ENCODE data around the gene C1orf35.

Gene C1orf35

DNA sequence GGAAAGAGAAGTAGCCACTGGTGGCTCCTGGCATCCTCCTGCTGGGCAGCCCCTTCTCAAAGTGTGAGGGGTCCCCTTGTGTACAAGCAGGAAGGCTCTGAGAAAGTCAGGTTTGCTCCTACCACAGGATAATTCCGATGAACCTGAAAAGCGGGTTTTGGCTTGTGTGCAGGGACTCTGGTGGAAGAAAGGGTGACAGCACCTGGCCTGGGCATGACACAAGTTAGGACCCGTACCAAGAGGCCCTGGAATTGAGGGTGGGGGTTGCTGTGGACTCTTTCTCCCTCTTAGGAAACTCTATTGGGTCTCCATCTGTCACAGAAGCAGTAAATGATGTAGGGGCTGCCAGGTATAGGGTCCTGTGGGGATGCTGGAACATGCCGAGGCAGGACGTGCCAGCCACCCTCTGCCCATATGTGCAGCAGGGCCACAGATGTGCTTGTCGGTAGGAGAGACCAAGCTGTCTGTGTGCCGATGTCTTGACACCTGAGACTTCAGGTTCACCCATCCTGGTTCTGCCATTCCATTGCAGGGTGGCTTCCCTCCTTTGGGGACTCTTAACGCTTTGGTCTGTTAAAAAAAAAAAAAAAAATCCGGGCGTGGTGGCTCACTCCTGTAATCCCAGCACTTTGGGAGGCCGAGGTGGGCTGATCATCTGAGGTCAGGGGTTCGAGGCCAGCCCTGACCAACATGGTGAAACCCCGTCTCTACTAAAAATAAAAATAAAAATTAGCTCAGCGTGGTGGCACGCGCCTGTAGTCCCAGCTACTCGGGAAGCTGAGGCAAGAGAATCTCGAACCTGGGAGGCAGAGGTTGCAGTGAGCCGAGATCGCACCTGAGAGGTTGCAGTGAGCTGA is 9.8 kb downstream of the C1orf35 start:
- DNase-seq = no peak

DNA sequence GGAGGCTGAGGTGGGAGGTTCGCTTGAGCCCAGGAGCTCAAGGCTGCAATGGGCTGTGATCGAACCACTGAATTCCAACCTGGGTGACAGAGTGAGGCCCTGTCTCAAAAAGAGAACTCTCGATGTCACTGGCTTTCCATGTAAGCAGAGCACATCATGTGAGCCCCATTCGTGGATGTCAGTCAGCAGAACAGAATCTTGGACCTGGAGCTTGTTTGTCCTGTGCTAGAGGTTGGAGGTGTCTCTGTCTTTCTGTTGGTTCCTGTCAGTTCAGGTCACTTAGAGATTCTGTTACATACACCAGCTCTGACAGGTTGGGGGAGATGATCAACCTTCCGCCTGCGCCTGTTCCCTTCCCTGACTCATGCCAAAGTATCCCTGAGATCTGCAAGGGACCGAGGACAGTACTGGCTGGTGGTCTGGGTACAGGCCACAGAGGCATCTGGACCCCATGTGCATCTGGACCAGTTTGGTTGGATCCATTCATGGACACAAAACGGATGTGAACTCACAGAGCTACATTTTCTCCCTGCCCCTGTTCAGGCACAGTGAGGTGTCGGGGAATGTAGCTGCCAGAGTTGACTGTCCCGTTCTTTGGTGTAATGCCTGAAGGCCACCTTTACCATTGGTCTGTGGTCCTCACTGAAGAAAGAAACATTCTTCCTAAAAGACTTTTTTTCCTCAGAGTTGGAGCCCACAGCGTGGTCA is 10.6 kb downstream of the C1orf35 start:
- DNase-seq = no peak

DNA sequence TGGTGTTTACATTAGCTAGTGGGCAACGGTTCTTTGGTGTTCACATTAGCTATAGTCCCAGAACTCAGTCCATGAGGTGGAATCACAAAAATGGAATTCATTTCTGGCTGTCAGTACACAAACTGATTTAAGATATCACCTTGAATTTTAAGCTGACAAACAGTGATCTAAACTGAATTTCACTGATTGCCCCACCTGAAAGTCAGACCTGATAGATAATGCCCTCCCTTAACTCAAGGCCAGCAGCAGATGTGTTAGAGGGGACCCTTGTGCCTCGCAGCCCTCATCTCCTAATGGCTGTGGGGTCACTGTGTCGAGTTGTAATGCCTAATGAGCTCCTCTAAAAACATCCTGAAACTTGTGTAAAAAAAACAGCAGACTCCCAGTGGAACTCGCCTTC is 12.0 kb downstream of the C1orf35 start:
- no peak for DNase-seq

DNA sequence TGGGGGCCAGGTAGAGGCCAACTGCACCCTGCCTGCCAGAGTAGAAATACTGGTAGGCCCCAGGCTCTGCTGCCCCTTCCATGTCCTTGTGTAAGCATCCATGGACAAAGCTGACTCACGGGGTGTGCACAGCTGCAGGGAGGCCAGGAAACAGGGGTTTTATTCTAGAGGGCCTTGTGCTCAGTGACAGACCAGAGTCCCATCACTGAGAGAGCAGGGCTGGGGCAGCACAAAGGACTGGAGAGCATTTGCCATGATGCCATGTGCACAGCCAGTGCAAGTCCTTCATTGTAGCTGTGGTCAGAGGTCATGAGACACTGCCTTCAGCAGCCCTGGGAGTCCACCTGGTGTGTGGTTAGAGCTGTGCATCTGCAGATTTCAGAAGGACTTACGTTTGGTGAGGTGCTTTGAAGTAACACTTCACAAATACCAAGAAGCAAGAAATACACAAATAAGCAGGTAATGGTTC is 12.5 kb downstream of the C1orf35 start:
- no peak for DNase-seq

DNA sequence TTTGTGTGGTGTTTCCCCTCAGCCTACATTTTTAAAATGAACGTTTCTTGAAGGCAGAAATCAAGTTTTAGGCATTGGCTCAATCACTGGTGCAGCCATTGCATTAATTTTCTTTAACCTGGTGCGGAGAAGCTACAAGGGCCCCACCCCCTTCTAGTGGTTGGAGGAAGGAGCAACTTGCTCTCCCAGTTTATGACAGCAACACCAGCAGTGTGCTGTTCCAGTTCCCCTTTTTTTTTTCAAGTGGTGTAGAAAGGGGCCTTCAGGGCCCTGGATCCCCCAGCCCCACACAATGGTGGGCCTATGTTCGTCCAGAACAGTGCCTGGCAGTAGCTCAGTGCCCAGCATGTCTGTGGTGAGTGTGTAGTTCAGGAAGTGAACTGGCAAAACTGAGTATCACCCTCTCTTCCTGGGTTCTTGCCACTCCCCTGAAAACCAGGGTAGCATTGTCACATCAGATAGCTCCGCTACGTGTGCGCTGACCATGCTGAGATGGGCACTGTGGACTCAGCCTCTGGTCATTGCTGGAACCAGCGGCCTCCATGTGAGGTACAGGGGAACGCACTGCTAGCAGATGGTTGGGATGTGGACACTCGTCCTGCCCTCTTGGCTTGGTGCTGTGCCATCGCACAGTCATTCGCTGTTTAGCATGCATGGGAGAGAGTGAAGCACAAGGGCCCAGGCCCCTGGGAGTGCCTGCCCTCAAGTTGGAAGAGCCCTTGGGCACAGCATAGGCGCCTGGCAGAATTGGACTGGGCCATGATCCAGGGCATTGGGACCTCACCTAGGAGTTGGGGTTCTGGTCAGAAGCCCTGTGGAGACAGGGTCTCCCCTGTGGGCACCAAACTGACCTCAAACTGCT is 13.4 kb downstream of the C1orf35 start:
- no peak for DNase-seq

DNA sequence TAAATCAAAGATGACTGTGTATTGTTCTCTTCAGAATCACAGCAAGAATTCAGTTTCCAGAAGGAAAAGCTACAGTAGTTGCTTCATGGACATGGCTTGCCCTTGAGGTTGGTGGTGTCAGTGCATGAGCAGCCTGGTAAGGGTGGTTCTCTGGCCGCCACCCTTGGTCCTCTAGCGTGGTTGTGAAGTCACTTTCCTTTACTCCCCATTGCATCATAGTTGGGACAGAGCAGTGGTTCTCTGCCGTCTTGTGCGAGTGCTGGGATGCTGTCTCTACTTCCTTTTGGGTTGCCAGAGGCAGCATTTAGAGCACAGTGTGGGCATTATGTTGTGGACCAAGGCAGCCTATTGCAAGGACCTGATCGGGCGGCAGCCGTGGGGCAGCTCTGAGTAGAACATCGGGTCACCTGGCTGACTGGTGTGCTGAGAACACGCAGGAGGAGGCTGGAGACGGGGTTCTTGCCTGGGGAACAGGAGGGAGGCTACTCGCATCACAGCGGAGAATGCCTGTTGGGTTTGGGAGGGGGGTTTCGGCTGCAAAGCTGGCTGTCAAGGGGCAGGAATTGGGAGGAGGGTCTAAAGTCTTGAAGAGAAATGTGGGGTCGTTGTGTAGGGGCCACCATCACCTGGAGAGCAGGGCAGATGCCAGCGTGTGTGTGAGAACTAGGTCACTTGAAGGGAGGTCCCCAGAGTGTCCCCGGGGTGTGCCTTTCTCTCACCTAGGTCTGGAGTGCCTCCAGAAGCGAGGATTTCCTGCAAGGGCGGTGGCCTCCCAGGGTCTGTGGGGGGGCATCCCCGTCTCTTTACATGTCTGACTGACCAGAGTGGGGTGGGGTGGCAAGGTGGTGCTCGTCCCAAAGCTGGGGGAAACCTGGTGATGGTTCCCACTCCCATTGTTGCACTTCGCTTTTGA is 14.3 kb downstream of the C1orf35 start:
- no peak for DNase-seq

DNA sequence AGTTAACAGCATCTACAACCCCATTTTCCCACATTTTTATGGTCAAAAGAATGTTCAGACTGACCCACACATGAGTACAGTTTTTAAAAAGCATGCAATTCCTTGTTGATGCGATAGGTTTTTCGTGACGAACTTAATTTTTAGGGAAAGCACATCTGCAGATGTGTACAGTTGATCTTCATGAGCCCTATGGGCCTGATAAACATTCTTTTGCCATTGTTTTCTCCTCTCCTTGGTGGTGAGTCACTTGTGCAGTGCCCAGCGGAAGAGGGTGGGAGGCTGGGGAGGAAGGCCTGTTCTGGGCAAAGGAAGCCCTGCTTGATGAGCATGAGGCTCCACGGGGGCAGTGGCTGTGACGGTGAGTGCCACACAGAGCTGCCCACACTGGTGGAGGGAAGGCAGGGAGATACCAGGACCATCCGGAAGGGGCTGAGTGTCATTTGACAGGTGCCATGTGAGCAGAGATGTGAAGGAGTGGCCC is 15.3 kb downstream of the C1orf35 start:
- DNase-seq = no peak

DNA sequence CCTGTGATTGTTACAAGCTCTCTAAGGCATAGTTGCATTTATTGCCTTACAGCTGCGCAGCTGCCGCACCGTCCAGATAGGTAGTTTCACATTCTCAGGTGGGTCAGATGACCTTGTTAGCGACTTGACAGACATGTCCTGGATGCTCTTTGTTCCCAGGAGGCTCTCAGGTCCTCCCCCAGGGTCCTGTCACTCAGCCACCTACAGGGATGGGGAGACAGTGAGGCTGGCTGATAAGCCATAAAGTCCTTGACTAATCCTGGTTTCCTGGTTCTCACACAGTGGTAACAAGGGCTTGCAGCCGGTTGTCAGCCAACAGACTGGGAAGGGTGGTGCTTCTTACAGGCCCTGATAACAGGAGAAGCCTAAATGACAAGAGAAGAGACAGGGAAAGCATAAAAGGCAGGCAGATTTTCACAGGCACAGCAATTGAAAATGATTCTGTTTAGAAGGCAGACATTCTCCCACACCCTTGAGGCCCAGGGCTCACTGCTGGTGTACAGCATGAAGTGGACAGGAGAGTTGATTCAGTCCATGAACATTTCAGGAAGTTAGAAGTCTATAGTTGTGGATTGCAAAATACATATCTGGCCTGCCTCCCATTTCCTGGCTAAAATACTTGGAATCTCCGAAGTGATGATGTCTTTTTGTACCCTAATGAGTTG is 17.7 kb downstream of the C1orf35 start:
- no peak for DNase-seq

DNA sequence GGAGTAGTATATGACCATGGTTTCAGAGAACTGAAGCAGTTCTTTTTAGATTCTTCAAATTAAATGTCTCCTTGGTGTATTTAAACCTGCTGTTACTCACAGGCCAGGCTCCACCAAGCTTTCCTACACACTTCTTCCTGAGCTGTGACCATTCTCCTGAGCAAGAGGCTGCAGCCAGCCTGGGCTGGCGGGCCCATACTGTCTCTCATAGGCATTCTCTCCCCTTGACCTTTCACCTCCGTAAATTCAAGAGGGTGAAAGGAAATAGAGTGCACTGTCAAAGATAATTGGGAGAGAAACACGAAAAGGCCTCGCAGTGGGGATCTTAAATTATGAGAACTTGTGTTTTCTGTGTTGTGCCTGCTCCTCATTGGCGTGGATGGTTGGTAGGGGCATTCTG is 18.3 kb downstream of the C1orf35 start:
- no peak for DNase-seq

DNA sequence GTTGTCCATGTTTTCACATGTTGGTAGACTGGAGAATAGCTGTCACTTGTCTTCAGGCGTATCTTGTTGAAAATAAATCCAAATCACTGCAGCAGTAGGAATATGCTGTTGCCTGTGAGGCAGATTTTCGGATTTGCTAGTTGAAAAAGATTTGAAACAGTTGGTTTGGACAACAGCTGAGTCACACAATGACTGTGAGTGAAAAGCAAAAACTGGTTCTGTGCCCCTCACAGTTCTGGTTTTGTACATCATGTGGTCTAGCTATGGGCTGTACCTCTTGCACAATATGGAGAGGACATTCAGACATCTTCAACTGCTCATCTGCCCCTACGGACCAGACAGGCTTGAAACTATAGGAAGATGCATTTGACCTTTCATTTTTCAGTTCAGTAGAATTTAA is 18.8 kb downstream of the C1orf35 start:
- DNase-seq = no peak

DNA sequence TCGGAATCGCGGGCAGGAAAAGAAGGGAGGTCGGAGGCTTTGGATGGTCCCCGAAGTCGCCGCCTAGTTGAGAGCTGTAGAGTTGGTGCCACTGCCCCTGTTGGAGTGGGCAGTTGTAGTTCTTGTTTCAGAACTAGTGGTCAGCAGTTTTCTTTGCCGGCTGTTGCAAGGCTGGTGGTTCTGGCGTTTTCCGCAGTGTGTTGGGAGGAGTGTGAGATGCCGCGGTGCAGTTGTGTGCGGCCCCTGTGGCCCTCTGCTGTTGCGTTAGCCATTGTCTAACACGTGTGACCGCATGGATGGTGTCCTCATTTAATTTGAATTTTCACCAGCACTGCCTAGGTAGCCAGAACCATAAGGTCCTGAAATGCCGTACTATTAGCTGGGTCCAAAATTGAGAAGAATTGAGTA is 19.2 kb downstream of the C1orf35 start:
- no peak for DNase-seq

DNA sequence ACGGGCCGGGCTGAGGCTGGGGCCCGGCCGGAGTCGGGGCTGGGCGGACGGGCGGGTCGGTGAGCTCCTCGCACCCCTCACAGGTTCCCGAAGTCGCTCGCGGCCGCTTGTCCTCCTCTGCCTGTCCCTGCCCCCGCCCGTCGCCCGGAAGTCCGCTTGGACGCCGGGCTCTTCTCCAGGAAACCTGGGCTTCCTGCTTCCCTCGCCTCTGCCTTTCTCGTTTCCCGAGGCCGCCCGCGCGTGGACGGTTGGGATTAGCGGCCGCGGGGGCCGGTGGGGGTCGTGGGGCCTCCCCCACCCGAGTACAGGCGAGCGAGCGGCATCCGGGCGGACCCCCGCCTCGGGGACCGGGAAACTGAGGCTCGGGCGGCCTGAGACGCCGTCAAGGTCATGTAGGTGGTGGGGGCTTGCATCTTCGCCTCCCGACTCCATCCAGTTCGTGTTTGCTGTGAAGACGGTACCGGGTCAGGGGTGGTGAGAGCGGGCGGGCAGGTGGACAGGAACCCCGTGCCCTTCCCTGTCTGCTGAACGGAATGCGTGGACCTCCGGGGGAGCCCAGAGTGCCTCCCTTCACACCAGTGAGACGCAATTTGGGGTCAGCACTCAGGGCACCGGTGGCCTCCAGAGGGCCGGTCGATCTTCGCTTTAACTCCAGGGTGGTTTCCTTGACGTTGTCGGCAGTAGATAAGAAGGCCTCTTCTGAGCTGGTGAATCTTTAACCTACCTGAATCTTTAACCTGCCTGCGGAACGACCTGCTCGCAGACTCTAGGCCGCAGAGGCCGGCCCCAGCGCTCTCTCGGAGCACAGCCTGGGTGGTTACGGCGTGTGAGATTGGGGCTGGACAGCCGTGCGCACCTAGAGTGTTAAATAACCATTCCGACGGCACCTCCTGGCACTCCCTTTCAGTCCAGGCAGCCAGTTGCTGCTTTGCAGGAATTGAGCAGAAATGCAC is 19.9 kb downstream of the C1orf35 start:
- peak; percentile 54 for DNase-seq

DNA sequence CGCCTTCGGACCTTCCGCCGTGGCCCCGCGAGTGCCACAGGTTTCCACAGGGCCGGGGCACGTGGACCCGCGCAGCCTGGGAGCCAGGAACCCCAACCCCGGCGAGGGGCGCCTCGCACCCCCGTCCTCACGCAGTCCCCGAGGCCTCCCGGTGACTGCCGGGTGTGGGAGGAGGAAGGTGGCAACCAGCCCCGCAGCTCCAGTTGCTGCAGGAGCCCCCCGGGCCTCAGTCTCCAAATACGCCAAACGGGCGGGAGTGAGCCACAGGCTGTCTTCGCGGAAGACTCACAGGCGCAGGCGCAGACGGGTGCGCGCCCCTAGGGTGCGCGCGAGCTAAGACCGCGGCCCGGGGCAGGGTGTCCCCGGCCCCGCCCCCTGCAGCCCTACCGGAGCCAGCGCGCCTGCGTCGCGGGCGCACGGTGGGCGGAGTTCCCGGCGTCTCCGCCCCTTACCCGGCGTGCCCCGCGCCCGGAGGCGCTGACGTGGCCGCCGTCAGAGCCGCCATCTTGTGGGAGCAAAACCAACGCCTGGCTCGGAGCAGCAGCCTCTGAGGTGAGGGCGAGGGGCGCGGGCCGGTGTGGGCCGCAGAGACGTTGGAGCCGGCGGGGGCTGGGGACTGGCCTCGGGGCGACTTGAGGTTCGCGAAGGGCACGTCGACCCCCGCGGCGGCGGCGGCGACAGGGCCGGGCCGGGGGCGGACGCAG is 20.8 kb downstream of the C1orf35 start, which contains the start of gene ARF1:
Gene ARF1 (plus strand): TSS at position 495 of the 704 bp plus-strand sequence. CDS start 14,407 bp downstream, outside the sequence.
- DNase-seq = peak; percentile 95

DNA sequence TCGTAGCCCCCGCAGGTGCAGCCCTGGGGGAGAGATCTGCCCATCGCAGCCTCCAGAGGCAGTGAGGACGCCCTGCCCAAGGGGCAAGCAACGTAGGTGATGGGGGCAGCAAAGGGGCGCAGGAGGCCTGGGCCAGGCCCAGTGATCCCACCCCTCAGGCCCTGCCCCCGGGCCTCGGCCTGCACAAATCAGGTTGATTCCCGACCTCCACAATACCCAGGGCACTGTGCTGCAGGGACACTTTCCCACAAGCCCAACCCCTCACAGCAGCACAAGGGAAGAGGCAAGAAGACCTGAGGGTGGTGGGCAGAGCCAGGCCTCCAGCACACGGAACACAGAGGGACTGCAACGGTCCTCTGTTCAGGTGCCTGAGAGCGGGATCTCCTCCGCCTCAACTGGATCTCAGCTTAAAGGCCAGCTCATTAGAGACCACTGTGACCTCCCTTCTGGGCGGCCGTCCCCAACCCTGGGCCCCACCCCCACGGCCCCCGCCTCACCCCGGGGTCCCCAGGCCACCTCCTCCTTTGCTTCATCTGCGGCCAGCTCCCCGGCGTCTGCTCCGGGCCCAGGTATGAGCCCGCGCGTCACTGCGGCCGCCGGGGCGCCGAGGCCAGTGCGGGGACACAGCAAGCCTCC is 21.4 kb downstream of the C1orf35 start:
- peak; percentile 49 for DNase-seq

DNA sequence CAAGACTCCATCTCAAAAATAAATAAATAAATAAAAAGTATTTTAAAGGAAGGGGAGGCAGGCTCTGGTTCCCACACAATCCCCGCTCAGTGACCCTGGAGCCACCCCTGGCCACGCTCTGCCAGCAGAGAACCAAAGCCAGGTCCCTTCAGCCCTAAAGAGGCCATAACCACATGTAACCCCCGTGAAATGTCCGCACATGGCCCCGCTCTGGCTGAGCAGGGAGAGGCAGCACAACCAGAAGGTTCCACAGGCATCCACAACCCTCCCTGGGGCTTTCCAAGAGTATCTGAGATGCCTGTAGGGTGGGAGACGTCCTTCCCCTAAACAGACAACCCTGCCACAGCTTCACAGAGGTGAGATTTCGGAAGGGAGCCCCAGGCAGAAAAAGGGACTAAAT is 22.0 kb downstream of the C1orf35 start:
- no peak for DNase-seq

DNA sequence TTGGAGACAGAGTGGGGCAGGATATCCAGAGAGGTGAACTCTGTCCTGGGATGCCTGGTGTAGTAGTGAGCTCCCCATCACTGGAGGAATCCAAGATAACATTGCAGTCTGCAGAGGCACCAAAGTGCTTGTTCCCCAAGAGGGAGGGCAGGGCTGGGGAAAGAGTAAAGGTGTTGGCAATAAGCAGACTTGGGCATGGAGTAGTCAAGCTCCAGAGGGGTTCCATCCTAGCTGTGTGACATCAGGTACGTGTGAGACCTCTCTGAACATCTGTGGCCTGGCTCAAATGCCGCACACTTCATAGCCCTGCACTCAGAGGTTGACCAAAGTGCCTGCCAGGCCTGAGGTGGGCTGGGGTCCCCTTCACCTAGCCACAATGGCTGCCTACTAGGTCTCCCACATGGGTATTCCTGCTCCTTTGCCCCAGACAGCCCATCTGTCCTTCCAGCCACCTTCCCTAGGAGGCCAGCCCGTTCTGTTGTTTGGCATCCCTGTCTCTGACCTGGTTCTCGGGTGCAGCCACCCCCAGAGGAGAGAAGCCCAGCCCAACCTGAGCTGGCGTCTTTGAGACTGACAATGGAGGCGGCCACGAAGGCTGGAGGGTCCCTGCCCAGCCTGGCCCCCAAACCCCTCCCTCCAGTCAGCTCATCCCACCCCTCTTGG is 23.4 kb downstream of the C1orf35 start:
- no peak for DNase-seq

DNA sequence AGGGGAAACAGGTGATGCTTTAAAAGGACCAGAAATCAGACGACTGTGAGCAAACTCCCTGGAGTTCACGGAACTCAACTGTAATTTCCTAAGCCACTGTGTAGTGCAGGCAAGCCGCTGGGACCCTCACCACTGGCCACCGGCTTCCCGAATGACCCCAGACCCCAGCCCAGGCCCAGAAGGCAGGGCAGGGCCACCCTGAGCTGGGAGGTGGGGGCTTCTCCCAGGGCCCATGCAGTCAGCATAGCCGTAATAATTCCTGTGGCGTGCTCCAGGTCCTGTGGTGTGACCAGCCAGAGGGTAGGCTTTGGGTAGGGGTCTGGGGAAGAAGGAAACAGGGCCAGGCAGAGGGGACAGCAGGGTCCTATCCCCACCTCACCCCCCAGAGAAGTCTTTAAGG is 24.1 kb downstream of the C1orf35 start:
- no peak for DNase-seq
